Left cardiac atrium (tissue), 4 donors: ENCODE results near the gene TRIM68. TPM values are rescaled to one million over a fixed set of nuclear protein-coding genes. Genes with fewer than 3 reads are reported as not detected.

ENCODE experiments used
- ATAC-seq, 2 donors: fragments of 200-7000 bp; cut with Tn5 transposase; one replicate each; pipeline ENCODE4 v1.9.1; 2020; ENCODE audit warnings: mild to moderate bottlenecking in 2 of 2, moderate library complexity in 2 of 2
- DNase-seq: peaks from one replicate; pipeline ENCODE4 v3.0.0-alpha.2; 2020
- intact Hi-C, 2 donors: fragments of 100-400 bp; cut with DNase I; formaldehyde crosslinking; loops; one replicate each; pipeline versions ENCODE4 v1.14.1 to v1.15.1; 2022 to 2023
- total RNA-seq, 2 donors: library from RNA; stranded (reverse); fragmentation: NEBNext Ultra II Directional; extraction: Animal tissue kit (Norgen Biotek cat#: 25700); gene quantifications; one replicate each; pipeline ENCODE4 v1.2.1, GENCODE V29; 2021
- donor health status: DM: no; HTN: yes; CAD: no.
- donor health status: DM: no; HTN: yes; CAD: no; lungs with severe emphysema.
- donor health status: DM: yes; HTN: yes; CAD: no.
- donor health status: Dilated cardiomyopathy.

The TRIM68 gene
- total RNA-seq, 2 donors from 2014 or later, result 9.4 to 10.3 TPM

- DNase-seq, result no peak
- ATAC-seq, result no peak
- intact Hi-C loops, result no loop called here
Observed at GRCh38 chr11:4611986-4612385, 4.0 kb upstream of the TRIM68 start.

GRCh38 chr11:4610258-4610935, 2.4 kb upstream of the TRIM68 start:
- DNase-seq, result no peak
- no peak for ATAC-seq
- intact Hi-C loops, result no loop called here

GRCh38 chr11:4607096-4607495, 935 bp downstream of the TRIM68 start:
- intact Hi-C loops, result no loop called here
- no peak for DNase-seq
- ATAC-seq, result no peak

- intact Hi-C loops, result no loop called here
- ATAC-seq, result no peak
- DNase-seq, result no peak
Observed at GRCh38 chr11:4606231-4607015, 1.6 kb downstream of the TRIM68 start.

- ATAC-seq, result no peak
- no peak for DNase-seq
- intact Hi-C loops, result no loop called here
Observed at GRCh38 chr11:4605057-4605456, 3.0 kb downstream of the TRIM68 start.

- intact Hi-C loops, result no loop called here
Observed at GRCh38 chr11:4593739-4594138, 14.3 kb downstream of the TRIM68 start, which contains the start of gene OR52I1. TSS of gene OR52I1 (plus strand) at chr11:4594039. CDS start at chr11:4594039, 0 bp downstream.

GRCh38 chr11:4589017-4589416, 19.0 kb downstream of the TRIM68 start:
- intact Hi-C loops, result no loop called here
- ATAC-seq, result no peak
- DNase-seq, result no peak

More at GRCh38 chr11:4593739-4594138, 14.3 kb downstream of the TRIM68 start, which contains the start of gene OR52I1:
- ATAC-seq, result no peak
- DNase-seq, result no peak

- ATAC-seq (no peak), DNase-seq (no peak)
- intact Hi-C loops, result no loop called here
Observed at GRCh38 chr11:4581443-4581842, 26.6 kb downstream of the TRIM68 start, which contains the start of gene OR52I2. TSS of gene OR52I2 (plus strand) at chr11:4581743.

GRCh38 chr11:4580124-4580523, 27.9 kb downstream of the TRIM68 start:
- ATAC-seq (no peak), DNase-seq (no peak)
- intact Hi-C loops, result no loop called here

- ATAC-seq, result no peak
- intact Hi-C loops, result no loop called here
- no peak for DNase-seq
Observed at GRCh38 chr11:4578624-4579023, 29.4 kb downstream of the TRIM68 start.

GRCh38 chr11:4577761-4578160, 30.3 kb downstream of the TRIM68 start:
- DNase-seq (no peak), ATAC-seq (no peak)
- intact Hi-C loops, result no loop called here

GRCh38 chr11:4576880-4577279, 31.2 kb downstream of the TRIM68 start:
- intact Hi-C loops, result no loop called here
- no peak for ATAC-seq

GRCh38 chr11:4569075-4569474, 39.0 kb downstream of the TRIM68 start:
- ATAC-seq, result no peak
- intact Hi-C loops, result no loop called here
- no peak for DNase-seq

More at GRCh38 chr11:4576880-4577279, 31.2 kb downstream of the TRIM68 start:
- no peak for DNase-seq

- intact Hi-C loops, result no loop called here
- DNase-seq (no peak), ATAC-seq (no peak)
Observed at GRCh38 chr11:4565371-4565770, 42.7 kb downstream of the TRIM68 start.

GRCh38 chr11:4560467-4560866, 47.6 kb downstream of the TRIM68 start:
- DNase-seq (no peak), ATAC-seq (no peak)
- intact Hi-C loops, result no loop called here

GRCh38 chr11:4559527-4560440, 48.2 kb downstream of the TRIM68 start:
- ATAC-seq (no peak), DNase-seq (no peak)
- intact Hi-C loops, result no loop called here

- ATAC-seq (no peak), DNase-seq (no peak)
- intact Hi-C loops, result no loop called here
Observed at GRCh38 chr11:4551346-4551979, 56.6 kb downstream of the TRIM68 start.
